ENCODE results near the gene DHRSX.
"Not testable (repeated sequence)": the region's sequence is repeated elsewhere in the genome, so short reads cannot be mapped to it uniquely, and the experiment has no call there.

Gene DHRSX

GRCh38 chrX:2345562-2345961 lies 155.2 kb downstream of the DHRSX start:
- no peak for DNase-seq

GRCh38 chrX:2343413-2343812 lies 157.4 kb downstream of the DHRSX start:
- no peak for DNase-seq

DNA sequence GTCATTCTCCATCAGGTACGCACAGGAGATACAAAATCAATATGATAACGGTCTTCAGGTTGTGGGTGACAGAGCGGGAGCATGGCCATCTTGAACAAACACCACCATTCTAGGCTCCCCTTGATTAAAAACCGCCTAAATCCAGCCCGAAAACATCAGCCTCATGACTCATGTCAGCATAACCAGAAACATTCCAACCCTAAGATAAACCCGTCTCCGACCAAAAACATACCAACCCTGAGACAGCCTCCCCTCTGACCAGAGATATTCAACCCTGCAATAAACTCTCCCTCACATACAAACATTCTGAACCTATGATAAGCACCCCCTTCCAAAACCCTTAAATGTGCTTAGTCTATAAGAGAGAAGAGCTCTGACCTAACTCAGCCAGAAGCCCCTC lies 157.9 kb downstream of the DHRSX start:
- no peak for DNase-seq

- DNase-seq, result no peak
These were observed 158.5 kb downstream of the DHRSX start for GRCh38 chrX:2342281-2342688.

DNA sequence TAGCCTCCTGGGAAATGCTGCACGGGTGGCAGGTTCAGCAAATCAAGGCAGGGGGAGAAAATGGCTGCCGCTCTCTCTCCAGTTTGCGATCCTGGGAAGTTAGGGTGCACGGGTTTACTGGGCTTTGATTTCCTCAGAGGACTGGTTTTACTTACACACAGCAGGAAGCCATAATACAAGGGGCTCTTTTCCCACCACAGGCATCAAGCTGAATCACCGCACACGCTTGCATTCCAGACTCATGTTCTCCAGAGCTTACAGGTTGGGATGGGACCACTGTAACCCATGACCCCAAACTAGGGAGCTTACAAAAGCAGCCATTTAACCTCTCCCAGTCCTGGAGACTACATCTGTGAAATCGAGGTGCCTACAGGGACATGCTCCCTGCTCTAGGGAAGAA lies 159.8 kb downstream of the DHRSX start:
- no peak for DNase-seq

GRCh38 chrX:2336181-2336580 lies 164.6 kb downstream of the DHRSX start:
- no peak for DNase-seq

GRCh38 chrX:2334237-2334636 lies 166.5 kb downstream of the DHRSX start:
- DNase-seq, result no peak

GRCh38 chrX:2332252-2332651 lies 168.5 kb downstream of the DHRSX start:
- no peak for DNase-seq

- no peak for DNase-seq
These were observed 169.9 kb downstream of the DHRSX start for GRCh38 chrX:2330910-2331309.

DNA sequence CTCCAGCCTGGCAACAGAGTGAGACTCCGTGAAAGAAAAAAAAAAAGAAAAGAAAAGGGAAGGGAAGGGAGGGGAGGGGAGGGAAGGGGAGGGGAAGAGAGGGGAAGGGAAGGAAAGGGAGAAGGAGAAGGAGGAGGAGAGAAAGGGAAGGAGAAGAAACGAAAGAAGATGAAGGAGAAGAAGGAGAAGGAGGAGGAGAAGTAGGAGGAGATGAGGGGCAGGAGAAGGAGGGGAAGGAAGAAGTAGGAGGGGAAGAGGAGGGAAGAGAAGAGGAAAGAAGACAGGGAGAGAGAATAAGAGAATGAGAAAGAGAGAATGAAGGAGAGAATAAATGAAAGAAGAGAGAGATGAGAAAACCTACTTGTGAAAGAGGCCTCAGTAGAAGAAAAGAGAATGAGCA lies 170.3 kb downstream of the DHRSX start:
- no peak for DNase-seq

DNA sequence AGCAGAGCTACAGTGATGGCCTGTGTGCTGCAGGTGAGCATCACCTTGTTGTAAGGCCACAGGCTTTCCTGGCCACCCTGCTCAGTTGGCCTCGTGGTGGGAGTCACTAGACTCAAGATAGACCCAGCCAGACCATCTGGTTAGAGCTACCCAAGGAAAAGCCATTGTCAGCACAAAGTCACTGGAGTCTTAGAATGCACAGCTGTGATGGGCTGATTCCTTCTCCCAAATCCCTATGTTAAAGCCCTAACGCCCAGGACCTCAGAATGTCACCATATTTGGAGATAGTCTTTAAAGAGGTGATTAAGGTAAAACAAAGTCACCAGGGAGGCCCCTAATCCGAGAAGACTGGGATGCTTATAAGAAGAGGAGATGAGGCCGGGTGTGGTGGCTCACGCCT lies 173.4 kb downstream of the DHRSX start:
- no peak for DNase-seq

GRCh38 chrX:2325076-2325784 lies 175.5 kb downstream of the DHRSX start:
- peak; percentile 93 for DNase-seq

DNA sequence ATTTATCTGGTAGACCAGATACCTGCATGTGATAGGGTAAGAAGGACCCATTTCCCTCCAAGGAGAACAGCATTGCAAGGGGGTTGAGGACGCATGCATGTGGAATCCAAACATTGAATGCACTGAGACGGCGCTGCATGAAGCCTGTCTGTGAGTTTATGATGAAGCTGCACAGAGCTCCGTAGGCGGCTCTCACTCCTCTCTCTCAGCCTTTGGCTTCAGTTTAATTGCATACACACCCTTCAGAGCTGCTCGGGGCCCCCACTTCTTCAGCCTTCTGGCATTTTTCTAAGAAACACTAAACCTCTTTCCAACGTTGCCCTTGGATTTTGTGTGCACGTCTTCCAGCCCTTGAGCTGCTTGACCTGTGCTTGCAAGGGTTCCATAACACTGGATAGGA lies 176.6 kb downstream of the DHRSX start:
- no peak for DNase-seq

GRCh38 chrX:2321411-2321810 lies 179.4 kb downstream of the DHRSX start:
- no peak for DNase-seq

- peak; percentile 41 for DNase-seq
These were observed 180.0 kb downstream of the DHRSX start for GRCh38 chrX:2320580-2321327.

GRCh38 chrX:2320089-2320488 lies 180.7 kb downstream of the DHRSX start:
- no peak for DNase-seq

GRCh38 chrX:2318371-2318770 lies 182.4 kb downstream of the DHRSX start:
- DNase-seq, result no peak

DNA sequence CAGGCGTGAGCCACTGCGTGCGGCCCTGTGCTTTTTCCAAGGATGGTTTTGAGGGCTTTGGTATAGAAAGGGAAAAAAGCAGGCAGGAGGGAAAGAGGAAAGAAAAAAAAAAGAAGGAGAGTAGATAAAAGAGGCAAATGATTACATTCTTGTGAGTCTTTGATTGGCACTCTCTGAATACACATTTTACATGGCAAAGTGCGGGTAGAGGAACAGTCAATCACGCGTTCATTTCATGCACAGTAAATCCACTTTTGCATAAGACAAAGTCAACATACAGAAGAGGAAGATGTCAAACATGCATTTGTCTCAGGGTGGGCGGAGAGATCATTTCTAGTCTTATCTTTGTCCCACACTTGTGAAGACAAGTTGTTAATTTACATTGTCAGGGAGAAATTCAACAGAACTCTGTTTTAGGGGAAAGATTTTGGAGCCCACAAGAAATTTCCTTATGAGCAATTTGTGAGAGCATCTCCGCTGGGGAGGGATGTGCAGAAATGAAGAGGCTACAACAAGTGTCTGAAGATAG lies 183.2 kb downstream of the DHRSX start:
- DNase-seq, result no peak

GRCh38 chrX:2316534-2316933 lies 184.2 kb downstream of the DHRSX start:
- no peak for DNase-seq

- no peak for DNase-seq
These were observed 185.3 kb downstream of the DHRSX start for GRCh38 chrX:2315434-2315833.

- no peak for DNase-seq
These were observed 185.9 kb downstream of the DHRSX start for GRCh38 chrX:2314831-2315365.

DNA sequence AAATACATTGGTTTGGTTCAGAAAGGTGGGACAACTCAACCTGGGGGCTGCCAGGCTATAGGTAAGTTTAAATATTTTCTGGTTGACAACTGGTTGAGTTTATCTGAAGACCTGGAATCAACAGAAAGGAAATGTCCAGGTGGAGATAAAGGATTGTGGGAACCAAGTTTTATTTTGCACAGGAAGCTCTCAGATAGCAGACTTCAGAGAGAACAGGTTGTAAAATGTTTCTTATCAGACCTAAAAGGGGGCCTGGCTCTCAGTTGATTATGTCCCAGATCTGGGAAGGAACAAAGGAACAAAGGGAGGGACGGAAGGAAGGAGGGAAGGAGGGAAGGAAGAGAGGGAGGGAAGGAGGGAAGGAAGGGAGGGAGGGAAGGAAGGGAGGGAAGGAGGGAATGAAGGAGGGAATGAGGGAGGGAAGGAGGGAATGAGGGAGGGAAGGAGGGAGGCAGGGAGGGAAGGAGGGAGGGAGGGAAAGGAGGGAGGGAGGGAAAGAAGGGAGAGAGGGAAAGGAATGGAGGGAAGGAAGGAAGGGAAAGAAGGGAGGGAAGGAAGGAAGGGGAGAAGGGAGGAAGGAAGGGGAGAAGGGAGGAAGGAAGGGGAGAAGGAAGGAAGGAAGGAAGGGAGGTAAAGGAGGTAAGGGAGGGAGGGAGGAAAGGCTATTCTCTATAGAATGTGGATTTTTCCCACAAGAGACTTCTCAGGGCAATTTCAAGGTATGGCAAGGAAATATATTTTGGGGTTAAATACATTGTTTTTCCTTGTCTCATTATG lies 186.7 kb downstream of the DHRSX start:
- no peak for DNase-seq

GRCh38 chrX:2312061-2312591 lies 188.7 kb downstream of the DHRSX start:
- DNase-seq, result not testable (repeated sequence)
